Activated CD8-positive, alpha-beta memory T cell treated with anti-CD3 and anti-CD28 coated beads for 36 hours (primary cell): Measurements from ENCODE around the gene NMU. TPM values are rescaled to one million over a fixed set of nuclear protein-coding genes. Genes with fewer than 3 reads are reported as not detected.

Experiments
- total RNA-seq, 2 experiments: library from RNA; stranded (reverse); gene quantifications; one replicate each; pipeline ENCODE4 v1.2.3, GENCODE V29; 2021

Gene NMU
- total RNA-seq, 2 experiments from 2014 or later = 0.23 TPM; not detected in 1

Other genes with a start within 250 kb of the NMU start
- 10 to 100 TPM; 77.7 to 78.2 TPM for gene TMEM165, start 240.3 kb downstream of the NMU start, total RNA-seq
- 10 to 100 TPM; 15.7 to 20.0 TPM for gene CLOCK, start 89.4 kb downstream of the NMU start, total RNA-seq
- gene PDCL2, start 44.1 kb downstream of the NMU start, total RNA-seq = not detected
- not detected for gene EXOC1L, start 183.5 kb upstream of the NMU start, total RNA-seq
- gene EXOC1, start 217.3 kb upstream of the NMU start, total RNA-seq = 10 to 100 TPM; 19.9 TPM